Activated naive CD4-positive, alpha-beta T cell treated with anti-CD3 and anti-CD28 coated beads, Interleukin-2, amount 10 ng/mL, durations not matched to agents 7 days and 5 days (primary cell): ENCODE data around the gene GNPAT.
"Not testable (repeated sequence)": the region's sequence is repeated elsewhere in the genome, so short reads cannot be mapped to it uniquely, and the experiment has no call there.

ENCODE experiments used
- CTCF ChIA-PET: fragments of 350-600 bp; sonication (Branson Sonifier 250); formaldehyde crosslinking; loops from one replicate; lab custom pipeline; 2021; ENCODE audit warnings: antibody characterized with exemption; lab: Charles Lee
- DNase-seq: peaks from one replicate; pipeline ENCODE4 v3.0.0-alpha.2; 2020
- H3K27ac Mint-ChIP-seq: one replicate; pipeline ENCODE4 v1.8.0; 2021; ENCODE audit warnings: mild to moderate bottlenecking, moderate library complexity, mixed read lengths
- H3K27me3 Mint-ChIP-seq: one replicate; pipeline ENCODE4 v1.8.0; 2021; ENCODE audit warnings: mild to moderate bottlenecking, mixed read lengths
- H3K36me3 Mint-ChIP-seq: one replicate; pipeline ENCODE4 v1.8.0; 2021; ENCODE audit warnings: mixed read lengths
- H3K4me1 Mint-ChIP-seq: one replicate; pipeline ENCODE4 v1.8.0; 2021; ENCODE audit warnings: mixed read lengths
- H3K4me3 Mint-ChIP-seq: one replicate; pipeline ENCODE4 v1.8.0; 2021; ENCODE audit warnings: mild to moderate bottlenecking, moderate library complexity, mixed read lengths
- H3K9me3 Mint-ChIP-seq: one replicate; pipeline ENCODE4 v1.8.0; 2021; ENCODE audit warnings: mixed read lengths

Gene GNPAT

GRCh38 chr1:231206856-231207255 is 34.2 kb upstream of the GNPAT start:
- no peak for DNase-seq
- CTCF ChIA-PET, result interaction anchor here (0.7 to 1.1 kb wide), 3 partner anchors 274 to 410 kb away, joined by 3 to 4 read pairs (median 3); no protein-coding TSS in a partner anchor
- Mint-ChIP-seq H3K27me3 (peaks cover 28% of the 10 kb centered on the region), H3K27ac (no peak overlapping the region), H3K4me1 (peaks cover 14% of the 10 kb centered on the region), H3K9me3 (no peaks in the 10 kb centered on the region), H3K36me3 (no peaks in the 10 kb centered on the region), H3K4me3 (no peak overlapping the region)

- CTCF ChIA-PET, result interaction anchor here (1.1 kb wide), 1 partner anchor 289 kb away, joined by 3 read pairs; no protein-coding TSS in a partner anchor
- no peak overlapping the region for H3K4me3 Mint-ChIP-seq
- H3K27me3 Mint-ChIP-seq, result peaks cover 23% of the 10 kb centered on the region
- DNase-seq, result no peak
- peaks cover 10% of the 10 kb centered on the region for H3K4me1 Mint-ChIP-seq
- H3K36me3 Mint-ChIP-seq, result no peaks in the 10 kb centered on the region
- no peaks in the 10 kb centered on the region for H3K9me3 Mint-ChIP-seq
- H3K27ac Mint-ChIP-seq, result no peak overlapping the region
These were observed 33.6 kb upstream of the GNPAT start for GRCh38 chr1:231207437-231207836.

- DNase-seq, result no peak
- peaks cover 7% of the 10 kb centered on the region for H3K4me1 Mint-ChIP-seq
- H3K27me3 Mint-ChIP-seq, result peaks cover 30% of the 10 kb centered on the region
- no peaks in the 10 kb centered on the region for H3K36me3 Mint-ChIP-seq
- no peak overlapping the region for H3K27ac Mint-ChIP-seq
- no peaks in the 10 kb centered on the region for H3K9me3 Mint-ChIP-seq
- H3K4me3 Mint-ChIP-seq, result no peak overlapping the region
- CTCF ChIA-PET, result interaction anchor here (1.5 kb wide), 1 partner anchor 411 kb away, joined by 6 read pairs; no protein-coding TSS in a partner anchor
These were observed 32.0 kb upstream of the GNPAT start for GRCh38 chr1:231208980-231209379.

DNA sequence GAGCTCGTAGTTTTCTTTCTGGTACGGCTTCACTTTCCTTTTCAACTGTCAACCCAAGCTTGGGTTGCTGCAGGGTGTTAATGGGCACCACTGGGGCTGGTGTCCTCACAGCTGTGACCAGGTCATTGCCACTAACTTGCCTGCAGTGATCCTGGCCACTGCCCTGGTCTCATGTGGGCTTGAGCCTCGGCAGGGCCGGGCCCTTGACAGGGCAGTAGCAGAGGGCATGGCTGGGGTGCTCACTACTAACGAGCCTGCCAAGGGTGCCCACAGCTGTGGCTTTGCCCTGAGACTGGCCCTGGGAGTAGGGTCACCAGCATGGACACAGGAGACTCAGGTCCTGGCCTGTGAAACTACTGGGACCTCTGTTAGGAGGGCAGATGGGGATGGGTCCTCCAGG is 31.5 kb upstream of the GNPAT start:
- Mint-ChIP-seq H3K4me3 (no peak overlapping the region), H3K9me3 (no peaks in the 10 kb centered on the region), H3K27me3 (peaks cover 32% of the 10 kb centered on the region), H3K36me3 (no peaks in the 10 kb centered on the region), H3K27ac (no peak overlapping the region), H3K4me1 (peaks cover 7% of the 10 kb centered on the region)
- DNase-seq, result no peak
- CTCF ChIA-PET, result interaction anchor here (1.4 to 1.9 kb wide), 4 partner anchors 118 to 411 kb away, joined by 4 to 8 read pairs (median 6); no protein-coding TSS in a partner anchor

GRCh38 chr1:231210126-231210525 is 30.9 kb upstream of the GNPAT start:
- no peaks in the 10 kb centered on the region for H3K9me3 Mint-ChIP-seq
- no peak overlapping the region for H3K4me3 Mint-ChIP-seq
- H3K4me1 Mint-ChIP-seq, result peaks cover 7% of the 10 kb centered on the region
- H3K36me3 Mint-ChIP-seq, result no peaks in the 10 kb centered on the region
- no peak for DNase-seq
- H3K27me3 Mint-ChIP-seq, result peaks cover 35% of the 10 kb centered on the region
- CTCF ChIA-PET, result interaction anchor here (0.6 to 2.2 kb wide), 7 partner anchors 118 to 412 kb away, joined by 3 to 8 read pairs (median 6); no protein-coding TSS in a partner anchor
- H3K27ac Mint-ChIP-seq, result no peak overlapping the region

DNA sequence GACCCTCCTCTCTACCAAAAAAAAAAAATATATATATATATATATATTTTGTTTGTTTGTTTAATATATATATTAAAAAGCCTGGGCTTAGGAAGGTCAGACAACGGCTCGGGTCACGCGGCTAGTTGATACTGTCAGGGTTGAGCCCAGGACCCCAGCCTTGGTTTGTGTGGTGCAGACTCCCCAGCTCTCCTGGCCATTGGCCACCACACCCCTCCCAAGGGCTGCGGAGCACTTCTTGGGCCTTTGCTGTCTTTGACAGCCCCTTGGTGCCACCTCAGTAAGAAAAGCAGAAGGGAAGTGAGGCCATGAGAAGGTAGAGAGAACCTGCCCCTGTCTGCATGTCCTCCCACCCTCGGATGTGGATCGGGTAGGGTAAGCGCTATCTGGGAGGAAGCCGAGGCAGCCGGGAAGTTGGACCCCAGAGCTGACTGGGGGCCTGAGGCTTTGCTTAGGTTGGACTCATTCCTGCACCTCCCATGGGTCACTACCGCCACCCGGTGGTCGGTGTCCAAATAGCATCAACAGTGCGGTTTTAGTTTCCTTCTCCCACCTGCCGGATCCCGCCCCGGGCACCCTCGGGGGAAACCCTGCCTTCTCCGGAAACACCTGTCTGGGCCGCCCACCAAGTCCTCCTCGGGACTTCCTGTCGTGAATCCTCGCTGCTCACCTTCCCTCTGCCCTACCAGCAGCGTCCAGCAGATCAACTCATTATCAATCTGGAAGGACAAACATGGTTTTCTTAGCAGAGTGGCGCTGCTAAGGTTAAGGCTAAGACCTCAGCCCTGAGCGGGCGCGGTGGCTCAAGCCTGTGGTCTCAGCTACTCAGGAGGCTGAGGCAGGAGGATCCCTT is 29.8 kb upstream of the GNPAT start:
- H3K27ac Mint-ChIP-seq, result no peak overlapping the region

GRCh38 chr1:231212301-231212700 is 28.7 kb upstream of the GNPAT start:
- H3K9me3 Mint-ChIP-seq, DNase-seq, H3K27ac Mint-ChIP-seq, H3K36me3 Mint-ChIP-seq, H3K4me3 Mint-ChIP-seq: not testable (repeated sequence)
- CTCF ChIA-PET, result interaction anchor here (1.4 to 2.2 kb wide), 3 partner anchors 292 to 415 kb away, joined by 4 to 8 read pairs (median 7); no protein-coding TSS in a partner anchor
- peaks cover 10% of the 10 kb centered on the region for H3K4me1 Mint-ChIP-seq
- peaks cover 42% of the 10 kb centered on the region for H3K27me3 Mint-ChIP-seq

More for the DNA sequence above, 29.8 kb upstream of the GNPAT start:
- no peaks in the 10 kb centered on the region for H3K36me3 Mint-ChIP-seq
- peak overlapping the region; percentile 70 for H3K4me3 Mint-ChIP-seq
- CTCF ChIA-PET, result interaction anchor here (1.4 to 2.2 kb wide), 7 partner anchors 119 to 414 kb away, joined by 4 to 8 read pairs (median 6); no protein-coding TSS in a partner anchor
- H3K27me3 Mint-ChIP-seq, result peaks cover 39% of the 10 kb centered on the region
- peak; percentile 94 for DNase-seq
- H3K4me1 Mint-ChIP-seq, result peaks cover 10% of the 10 kb centered on the region
- no peaks in the 10 kb centered on the region for H3K9me3 Mint-ChIP-seq

DNA sequence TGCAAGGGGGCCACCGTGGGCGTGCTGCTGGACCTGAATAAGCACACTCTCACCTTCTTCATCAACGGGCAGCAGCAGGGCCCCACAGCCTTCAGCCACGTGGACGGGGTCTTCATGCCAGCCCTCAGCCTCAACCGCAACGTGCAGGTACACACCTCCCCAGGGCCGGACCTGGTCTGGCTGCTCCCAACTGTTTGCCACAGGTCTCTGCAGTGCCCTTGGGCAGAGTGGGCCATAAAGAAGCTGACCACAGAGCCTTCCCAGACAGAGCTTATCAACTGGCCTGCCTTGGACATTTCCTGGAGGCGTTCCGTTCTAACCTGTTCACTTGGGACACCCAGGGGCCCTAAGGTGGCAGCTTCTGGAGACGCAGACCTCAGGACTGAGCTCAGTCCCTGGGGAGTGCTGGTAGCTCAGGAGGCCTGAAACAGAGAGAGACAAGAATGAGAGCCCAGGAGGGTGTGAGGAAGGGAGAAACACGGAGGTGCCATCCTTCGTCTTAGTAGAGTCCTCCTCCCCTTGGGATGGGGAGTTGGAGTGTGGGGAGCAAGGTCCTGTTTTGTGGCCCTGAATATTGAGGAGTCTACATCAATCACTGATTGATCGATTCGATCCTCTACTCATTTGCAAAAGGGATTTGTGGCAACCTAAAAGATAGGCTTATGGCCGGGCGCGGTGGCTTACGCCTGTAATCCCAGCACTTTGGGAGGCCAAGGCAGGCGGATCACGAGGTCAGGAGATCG is 27.0 kb upstream of the GNPAT start:
- peaks cover 49% of the 10 kb centered on the region for H3K27me3 Mint-ChIP-seq
- no peaks in the 10 kb centered on the region for H3K9me3 Mint-ChIP-seq
- no peak overlapping the region for H3K4me3 Mint-ChIP-seq
- CTCF ChIA-PET, result no interaction called here
- H3K4me1 Mint-ChIP-seq, result peaks cover 10% of the 10 kb centered on the region
- H3K27ac Mint-ChIP-seq, result no peak overlapping the region
- no peaks in the 10 kb centered on the region for H3K36me3 Mint-ChIP-seq
- no peak for DNase-seq

GRCh38 chr1:231214918-231215680 is 25.9 kb upstream of the GNPAT start:
- no peaks in the 10 kb centered on the region for H3K36me3 Mint-ChIP-seq
- CTCF ChIA-PET, result interaction anchor here (0.8 to 1.0 kb wide), 2 partner anchors 81 to 123 kb away, joined by 3 to 4 read pairs; no protein-coding TSS in a partner anchor

DNA sequence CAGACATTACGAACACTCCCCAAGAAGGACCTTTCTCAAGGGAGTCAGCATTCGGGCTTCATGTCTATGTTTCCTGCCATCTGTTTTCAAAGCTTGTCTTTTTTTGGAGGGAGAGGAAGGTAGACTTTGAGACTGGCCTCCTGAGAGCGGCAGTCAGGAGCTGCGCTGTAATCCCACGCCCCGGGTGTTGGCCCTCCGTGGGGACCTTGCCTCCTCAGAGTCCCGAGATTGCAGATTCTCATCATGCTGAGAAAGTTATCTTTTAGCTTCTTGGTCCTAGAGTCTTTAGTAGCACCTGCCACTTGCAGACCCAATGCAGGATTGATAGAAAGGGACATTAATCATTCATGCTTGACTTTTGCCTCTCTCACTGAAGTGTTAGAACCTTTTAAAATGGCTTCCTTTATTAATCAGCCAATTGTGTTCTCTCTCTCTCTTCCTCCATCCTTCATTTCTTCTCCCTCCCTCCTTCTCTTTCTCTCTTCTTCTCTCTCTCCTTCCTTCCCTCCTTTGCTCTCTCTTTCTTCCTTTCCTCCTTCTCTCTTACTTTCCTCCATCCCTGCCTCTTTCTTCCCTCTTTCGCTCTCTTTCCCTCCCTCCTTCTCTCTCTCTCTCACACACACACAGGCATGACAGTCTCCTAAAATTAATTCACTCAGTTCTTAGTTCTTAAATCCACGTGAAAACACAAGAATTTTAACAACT is 25.2 kb upstream of the GNPAT start:
- CTCF ChIA-PET, result interaction anchor here (1.0 kb wide), 1 partner anchor 80 kb away, joined by 3 read pairs; no protein-coding TSS in a partner anchor
- Mint-ChIP-seq H3K9me3 (no peaks in the 10 kb centered on the region), H3K36me3 (no peaks in the 10 kb centered on the region), H3K27me3 (peaks cover 49% of the 10 kb centered on the region), H3K4me1 (peaks cover 10% of the 10 kb centered on the region), H3K27ac (no peak overlapping the region), H3K4me3 (no peak overlapping the region)
- no peak for DNase-seq

More at GRCh38 chr1:231214918-231215680, 25.9 kb upstream of the GNPAT start:
- Mint-ChIP-seq H3K9me3 (no peaks in the 10 kb centered on the region), H3K27ac (no peak overlapping the region), H3K27me3 (peaks cover 49% of the 10 kb centered on the region), H3K4me1 (peaks cover 10% of the 10 kb centered on the region), H3K4me3 (no peak overlapping the region)
- no peak for DNase-seq

DNA sequence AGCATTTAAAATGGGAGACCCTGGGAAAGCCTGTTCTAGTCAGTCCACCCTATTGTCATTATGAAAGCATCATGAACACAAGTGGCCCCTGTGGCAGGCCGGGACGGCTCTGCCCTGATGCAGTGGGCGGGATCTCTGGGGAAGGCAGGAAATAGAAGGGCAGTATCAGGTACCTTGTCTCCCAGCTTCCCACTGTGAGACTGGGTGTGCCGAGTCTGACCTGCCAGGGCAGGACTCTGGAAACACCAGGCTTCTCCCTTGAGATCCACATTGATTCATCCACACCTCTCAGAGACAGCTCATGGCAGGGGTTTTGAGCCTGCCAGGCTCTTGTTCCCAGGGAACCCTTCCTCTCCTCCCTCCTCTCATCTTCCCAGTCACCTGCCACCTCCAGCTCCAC is 24.5 kb upstream of the GNPAT start:
- DNase-seq, result no peak

GRCh38 chr1:231217056-231217455 is 24.0 kb upstream of the GNPAT start:
- no peak overlapping the region for H3K27ac Mint-ChIP-seq
- H3K9me3 Mint-ChIP-seq, result no peaks in the 10 kb centered on the region

More for the DNA sequence above, 24.5 kb upstream of the GNPAT start:
- Mint-ChIP-seq H3K36me3 (no peaks in the 10 kb centered on the region), H3K9me3 (no peaks in the 10 kb centered on the region), H3K4me1 (peaks cover 9% of the 10 kb centered on the region), H3K27ac (no peak overlapping the region), H3K4me3 (no peak overlapping the region), H3K27me3 (peaks cover 46% of the 10 kb centered on the region)
- CTCF ChIA-PET, result no interaction called here

DNA sequence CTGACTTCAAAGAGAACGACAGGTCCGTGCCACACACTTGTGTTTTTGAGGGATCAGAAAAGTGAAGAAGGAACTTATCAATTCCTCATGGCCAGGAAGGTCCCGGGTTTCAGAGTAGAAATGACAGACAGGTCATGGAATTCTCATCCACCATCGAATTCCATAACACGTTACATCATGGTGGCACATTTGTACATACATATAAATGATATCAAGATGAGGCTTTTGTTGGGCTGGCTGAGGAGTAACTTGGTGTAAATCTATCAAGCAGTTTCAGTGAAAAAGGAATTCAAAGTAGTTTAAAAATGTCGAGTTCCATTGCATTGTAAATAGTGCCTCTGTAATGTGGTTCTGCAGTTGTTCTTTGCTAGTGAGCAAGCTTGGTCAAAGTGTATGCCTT is 22.9 kb upstream of the GNPAT start:
- peaks cover 37% of the 10 kb centered on the region for H3K27me3 Mint-ChIP-seq
- no peak overlapping the region for H3K27ac Mint-ChIP-seq
- no peak overlapping the region for H3K4me3 Mint-ChIP-seq
- peaks cover 4% of the 10 kb centered on the region for H3K36me3 Mint-ChIP-seq
- DNase-seq, result no peak
- H3K9me3 Mint-ChIP-seq, result no peaks in the 10 kb centered on the region
- CTCF ChIA-PET, result no interaction called here
- peaks cover 4% of the 10 kb centered on the region for H3K4me1 Mint-ChIP-seq

More at GRCh38 chr1:231217056-231217455, 24.0 kb upstream of the GNPAT start:
- Mint-ChIP-seq H3K27me3 (peaks cover 45% of the 10 kb centered on the region), H3K36me3 (no peaks in the 10 kb centered on the region), H3K4me1 (peaks cover 4% of the 10 kb centered on the region), H3K4me3 (no peak overlapping the region)
- CTCF ChIA-PET, result no interaction called here
- DNase-seq, result no peak
